Endothelial cell of umbilical vein (primary cell): ENCODE results near the gene PLEKHO1. TPM values are rescaled to one million over a fixed set of nuclear protein-coding genes. Genes with fewer than 3 reads are reported as not detected.

Experiments used
- polyA plus RNA-seq, 4 experiments: library from polyadenylated mRNA; depleted of rRNA in 3 of 4; stranded (reverse) in 3 of 4; unstranded in 1 of 4; fragments of >200 nt; gene quantifications; 2 replicates each; pipeline versions ENCODE4 v1.2.1 to v1.2.3, GENCODE V29; 2011 to 2012; ENCODE audit warnings: missing spikeins in 1 of 4
- total RNA-seq: library from RNA; stranded (reverse); gene quantifications from 2 replicates; pipeline ENCODE4 v1.2.3, GENCODE V29; 2021

The PLEKHO1 gene
- total and polyA plus RNA-seq, 2 donors (not counting 3 experiments of a cell fraction or from before 2014, with no cell fraction given), result 59.8 to 101 TPM

Other genes with a start within 250 kb of the PLEKHO1 start
- 3.9 and 5.4 TPM in 2 replicates for gene SV2A, start 232.1 kb upstream of the PLEKHO1 start, total RNA-seq
- gene SV2A, start 232.1 kb upstream of the PLEKHO1 start, polyA plus RNA-seq, result 2.9 and 3.0 TPM in 2 replicates
- gene SF3B4, start 222.1 kb upstream of the PLEKHO1 start, total RNA-seq, result 68.7 and 74.4 TPM in 2 replicates
- 61.2 and 62.7 TPM in 2 replicates for gene SF3B4, start 222.1 kb upstream of the PLEKHO1 start, polyA plus RNA-seq
- 7.8 and 11.2 TPM in 2 replicates for gene MTMR11, start 213.0 kb upstream of the PLEKHO1 start, total RNA-seq
- 14.4 and 16.9 TPM in 2 replicates for gene MTMR11, start 213.0 kb upstream of the PLEKHO1 start, polyA plus RNA-seq
- 21.1 and 22.8 TPM in 2 replicates for gene OTUD7B, start 139.2 kb upstream of the PLEKHO1 start, total RNA-seq
- gene OTUD7B, start 139.2 kb upstream of the PLEKHO1 start, polyA plus RNA-seq, result 3.2 and 4.3 TPM in 2 replicates
- gene VPS45, start 82.1 kb upstream of the PLEKHO1 start, total RNA-seq, result 40.4 and 43.7 TPM in 2 replicates
- gene VPS45, start 82.1 kb upstream of the PLEKHO1 start, polyA plus RNA-seq, result 24.8 and 25.6 TPM in 2 replicates
- gene ANP32E, start 86.2 kb downstream of the PLEKHO1 start, total RNA-seq, result 53.4 and 57.9 TPM in 2 replicates
- 3.9 and 6.8 TPM in 2 replicates for gene ANP32E, start 86.2 kb downstream of the PLEKHO1 start, polyA plus RNA-seq
- gene CA14, start 107.9 kb downstream of the PLEKHO1 start, total RNA-seq, result not detected in 2 replicates
- not detected in 2 replicates for gene CA14, start 107.9 kb downstream of the PLEKHO1 start, polyA plus RNA-seq
- 157 and 165 TPM in 2 replicates for gene APH1A, start 119.1 kb downstream of the PLEKHO1 start, total RNA-seq
- gene APH1A, start 119.1 kb downstream of the PLEKHO1 start, polyA plus RNA-seq, result 325 and 344 TPM in 2 replicates
- gene C1orf54, start 122.9 kb downstream of the PLEKHO1 start, total RNA-seq, result 30.4 and 35.5 TPM in 2 replicates
- gene C1orf54, start 122.9 kb downstream of the PLEKHO1 start, polyA plus RNA-seq, result 52.6 and 66.9 TPM in 2 replicates
- 1.0 and 2.4 TPM in 2 replicates for gene CIART, start 132.6 kb downstream of the PLEKHO1 start, total RNA-seq
- 4.2 and 4.3 TPM in 2 replicates for gene CIART, start 132.6 kb downstream of the PLEKHO1 start, polyA plus RNA-seq
- gene MRPS21, start 143.9 kb downstream of the PLEKHO1 start, total RNA-seq, result 73.0 and 76.7 TPM in 2 replicates
- 54.8 and 63.1 TPM in 2 replicates for gene MRPS21, start 143.9 kb downstream of the PLEKHO1 start, polyA plus RNA-seq
- 66.8 and 79.3 TPM in 2 replicates for gene PRPF3, start 171.6 kb downstream of the PLEKHO1 start, total RNA-seq
- 23.5 and 25.5 TPM in 2 replicates for gene PRPF3, start 171.6 kb downstream of the PLEKHO1 start, polyA plus RNA-seq
- 23.9 and 24.5 TPM in 2 replicates for gene RPRD2, start 214.2 kb downstream of the PLEKHO1 start, total RNA-seq
- gene RPRD2, start 214.2 kb downstream of the PLEKHO1 start, polyA plus RNA-seq, result 11.8 and 12.9 TPM in 2 replicates